Adrenal gland (tissue), 5 donors: ENCODE measurements around the gene CBFA2T3.

ENCODE experiments used
- CTCF ChIP-seq, 6 experiments: fragments of 450-650 bp in 4 of 6; fragments of 200-600 bp in 2 of 6; sonication (generic) in 1 of 6; IDR thresholded peaks; 1 replicate in 5 of 6; 2 replicates in 1 of 6; pipeline versions ENCODE4 v1.5.1 to v1.8.0; 2016 to 2021; ENCODE audit warnings: antibody characterized with exemption in 6 of 6, mild to moderate bottlenecking in 2 of 6, moderate library complexity in 1 of 6
- POLR2A ChIP-seq, 2 donors: fragments of 450-650 bp; IDR thresholded peaks; one replicate each; pipeline ENCODE4 v1.6.1; 2017; ENCODE audit warnings: antibody characterized with exemption in 2 of 2, mild to moderate bottlenecking in 2 of 2, moderate library complexity in 1 of 2
- donor health status: DM: no; HTN: no; CAD: no.

GRCh38 chr16:88965826-88966480 lies 11.1 kb downstream of the CBFA2T3 start:
- no peak for TF ChIP-seq CTCF (IDR thresholded peaks at IDR 0.05)
- TF ChIP-seq POLR2A (IDR thresholded peaks at IDR 0.05) = no peak
